PFSK-1 (cell line): ENCODE measurements around the gene DRAM1.

Source experiments
- POLR2AphosphoS5 ChIP-seq: IDR thresholded peaks from 2 replicates; pipeline ENCODE4 v1.6.1; 2012; ENCODE audit warnings: low read depth, mild to moderate bottlenecking, control low read depth, low read length, moderate library complexity
- TAF1 ChIP-seq: IDR thresholded peaks from 2 replicates; pipeline ENCODE4 v1.6.1; 2012; ENCODE audit warnings: low read length, control low read depth, borderline replicate concordance; ENCODE audit not compliant: insufficient read depth

DNA sequence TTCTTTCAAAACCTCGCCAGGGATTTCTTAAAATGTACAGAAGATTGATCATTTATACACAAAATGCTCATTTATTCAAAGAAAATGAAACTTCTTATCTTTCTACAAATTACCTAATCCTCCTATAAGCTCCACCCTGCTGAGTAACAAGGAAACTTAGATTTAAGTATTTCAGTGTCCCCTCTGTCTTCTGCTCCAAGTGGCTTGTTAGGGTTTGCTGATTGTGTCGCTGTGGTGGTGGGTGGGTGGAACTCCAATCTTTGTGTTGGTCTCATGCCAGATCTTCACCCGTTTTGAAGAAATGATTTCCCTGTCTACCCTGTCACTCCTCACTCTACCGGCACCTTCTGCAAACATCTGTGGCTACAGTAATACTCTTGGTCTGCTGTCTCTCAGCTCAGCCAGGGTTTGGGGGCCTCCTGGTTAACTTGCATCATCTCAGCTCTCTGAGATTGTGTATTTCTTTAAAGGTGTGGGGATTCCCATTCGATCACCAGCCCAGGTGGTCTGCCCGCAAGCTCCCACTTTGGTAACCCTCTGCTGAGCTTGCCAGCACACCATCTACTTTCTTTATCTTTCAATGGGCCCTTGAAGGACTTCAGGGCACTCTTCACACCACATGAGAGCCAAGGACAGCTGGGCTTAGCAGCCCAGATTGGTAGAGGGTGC is 73.8 kb downstream of the DRAM1 start:
- no peak for TF ChIP-seq TAF1
- no peak for TF ChIP-seq POLR2AphosphoS5
